GM06990 (cell line): ENCODE data around the gene ABCB9.

Experiments
- DNase-seq: peaks from one replicate; pipeline ENCODE4 v3.0.0-alpha.2; 2011; ENCODE audit not compliant: insufficient read length; ENCODE audit errors: extremely low read depth
- H3K27me3 ChIP-seq: replicated peaks from 2 replicates; pipeline ENCODE4 v1.6.0; 2011; ENCODE audit warnings: low read length; ENCODE audit not compliant: control insufficient read depth, insufficient read depth
- H3K36me3 ChIP-seq: 2 replicates; pipeline ENCODE4 v1.5.1; 2011; ENCODE audit warnings: low read length; ENCODE audit not compliant: control insufficient read depth, insufficient read depth
- H3K4me3 ChIP-seq: replicated peaks from 2 replicates; pipeline ENCODE4 v1.5.1; 2011; ENCODE audit warnings: low read depth, mild to moderate bottlenecking, control low read depth, low read length
- CTCF ChIP-seq: IDR thresholded peaks from 2 replicates; pipeline ENCODE4 v1.5.1; 2011; ENCODE audit warnings: low read length, control low read depth, mild to moderate bottlenecking, inconsistent platforms; ENCODE audit not compliant: insufficient read depth, poor library complexity, severe bottlenecking

ABCB9 gene

GRCh38 chr12:122981587-122982476 is 15.6 kb upstream of the ABCB9 start:
- peaks cover 12% of the 10 kb centered on the region for H3K36me3 ChIP-seq
- DNase-seq, result no peak

GRCh38 chr12:122981036-122981471 is 14.8 kb upstream of the ABCB9 start:
- peak; percentile 16 for TF ChIP-seq CTCF
- no peak for DNase-seq
- Histone ChIP-seq H3K4me3 (peak overlapping the region; percentile 79), H3K36me3 (peaks cover 15% of the 10 kb centered on the region), H3K27me3 (no peaks in the 10 kb centered on the region)

More at GRCh38 chr12:122981587-122982476, 15.6 kb upstream of the ABCB9 start:
- Histone ChIP-seq H3K27me3 (no peaks in the 10 kb centered on the region), H3K4me3 (peak overlapping the region; percentile 79)
- TF ChIP-seq CTCF, result no peak

GRCh38 chr12:122980183-122981035 is 14.1 kb upstream of the ABCB9 start, which contains the start of gene ARL6IP4:
TSS of gene ARL6IP4 (plus strand) at chr12:122980681. CDS start at chr12:122981140, 459 bp downstream.
- peak; percentile 82 for DNase-seq
- TF ChIP-seq CTCF, result no peak

GRCh38 chr12:122979908-122980182 is 13.6 kb upstream of the ABCB9 start:
- peaks cover 15% of the 10 kb centered on the region for H3K36me3 ChIP-seq
- no peak for DNase-seq
- TF ChIP-seq CTCF, result no peak
- no peaks in the 10 kb centered on the region for H3K27me3 ChIP-seq
- peak overlapping the region; percentile 79 for H3K4me3 ChIP-seq

More at GRCh38 chr12:122980183-122981035, 14.1 kb upstream of the ABCB9 start, which contains the start of gene ARL6IP4:
- H3K4me3 ChIP-seq, result peak within 1 kb of the TSS; percentile 79
- peaks cover 15% of the 10 kb centered on the region for H3K36me3 ChIP-seq
- no peaks in the 10 kb centered on the region for H3K27me3 ChIP-seq

GRCh38 chr12:122979001-122979907 is 13.0 kb upstream of the ABCB9 start:
- Histone ChIP-seq H3K4me3 (peak overlapping the region; percentile 79), H3K36me3 (peaks cover 15% of the 10 kb centered on the region), H3K27me3 (no peaks in the 10 kb centered on the region)
- no peak for TF ChIP-seq CTCF
- no peak for DNase-seq
